Activated CD8-positive, alpha-beta T cell treated with anti-CD3 and anti-CD28 coated beads for 36 hours (primary cell): ENCODE measurements around the gene NPC2. TPM values are rescaled to one million over a fixed set of nuclear protein-coding genes. Genes with fewer than 3 reads are reported as not detected.

ENCODE experiments used
- ATAC-seq: fragments of 200-7000 bp; cut with Tn5 transposase; one replicate; pipeline ENCODE4 v1.10.0; 2021; ENCODE audit warnings: mild to moderate bottlenecking, moderate library complexity
- CTCF ChIA-PET: fragments of 350-600 bp; sonication (Branson Sonifier 250); formaldehyde crosslinking; loops from one replicate; lab custom pipeline; 2021; ENCODE audit warnings: antibody characterized with exemption; lab: Charles Lee
- POLR2A ChIA-PET: fragments of 350-600 bp; sonication (Branson Sonifier 250); formaldehyde crosslinking; loops from one replicate; lab custom pipeline; 2021; ENCODE audit warnings: antibody characterized with exemption; lab: Charles Lee
- DNase-seq: peaks from one replicate; pipeline ENCODE4 v3.0.0-alpha.2; 2020
- H3K27ac Mint-ChIP-seq: one replicate; pipeline ENCODE4 v1.8.0; 2021; ENCODE audit warnings: mild to moderate bottlenecking, mixed read lengths
- H3K27me3 Mint-ChIP-seq: one replicate; pipeline ENCODE4 v1.8.0; 2021; ENCODE audit warnings: mixed read lengths
- H3K36me3 Mint-ChIP-seq: one replicate; pipeline ENCODE4 v1.8.0; 2021; ENCODE audit warnings: low read depth, mixed read lengths
- H3K4me1 Mint-ChIP-seq: one replicate; pipeline ENCODE4 v1.8.0; 2021; ENCODE audit warnings: low read depth, mixed read lengths
- H3K4me3 Mint-ChIP-seq: one replicate; pipeline ENCODE4 v1.8.0; 2021; ENCODE audit warnings: mild to moderate bottlenecking, moderate library complexity, mixed read lengths
- H3K9me3 Mint-ChIP-seq: one replicate; pipeline ENCODE4 v1.8.0; 2021; ENCODE audit warnings: mixed read lengths
- CTCF ChIP-seq: fragments of 200-600 bp; IDR thresholded peaks from one replicate; pipeline ENCODE4 v1.8.0; 2022; ENCODE audit warnings: antibody characterized with exemption, mild to moderate bottlenecking
- intact Hi-C: fragments of 100-400 bp; cut with micrococcal nuclease; formaldehyde crosslinking; loops from one replicate; pipeline ENCODE4 v1.10.0; 2022
- total RNA-seq, 2 experiments: library from RNA; stranded (reverse); gene quantifications; one replicate each; pipeline ENCODE4 v1.2.3, GENCODE V29; 2021

The NPC2 gene
- total RNA-seq, 2 experiments from 2014 or later = 19.1 to 21.0 TPM

- no peaks in the 10 kb centered on the region for H3K9me3 Mint-ChIP-seq
- H3K27me3 Mint-ChIP-seq = no peaks in the 10 kb centered on the region
- ATAC-seq = no peak
- H3K4me3 Mint-ChIP-seq = no peak overlapping the region
- CTCF ChIA-PET = no interaction called here
- H3K36me3 Mint-ChIP-seq = peaks cover 4% of the 10 kb centered on the region
- H3K4me1 Mint-ChIP-seq = peaks cover 24% of the 10 kb centered on the region
- H3K27ac Mint-ChIP-seq = no peak overlapping the region
- intact Hi-C loops = loop anchor here (2.0 kb wide), 1 partner anchor 129 kb away; no protein-coding TSS in a partner anchor
- peak; percentile 31 for TF ChIP-seq CTCF
- POLR2A ChIA-PET = interaction anchor here (0.7 kb wide), 1 partner anchor 194 kb away, joined by 3 read pairs; no protein-coding TSS in a partner anchor
- DNase-seq = peak; percentile 25
These were observed 939 bp downstream of the NPC2 start for GRCh38 chr14:74491956-74492775.

DNA sequence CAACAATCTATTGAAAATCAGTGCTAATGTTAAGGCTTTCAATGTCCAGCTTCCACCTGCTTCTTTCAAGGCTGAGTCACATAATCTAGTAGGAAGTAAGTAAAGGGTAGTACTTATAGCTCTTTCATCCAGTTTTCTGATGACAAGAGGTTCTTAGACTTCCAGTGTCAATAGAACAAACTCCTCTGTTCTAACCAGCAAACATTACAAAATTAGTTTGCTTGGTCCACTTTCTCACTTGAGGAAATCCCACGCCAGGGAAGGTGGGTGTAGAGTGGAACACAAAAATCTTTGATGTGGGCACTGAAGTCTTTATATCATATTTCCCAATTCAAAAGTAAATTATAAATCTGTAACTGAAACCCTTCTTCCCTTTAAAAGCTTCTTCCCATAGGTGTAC is 2.6 kb downstream of the NPC2 start:
- ChIA-PET POLR2A (no interaction called here), CTCF (interaction anchor here (0.7 to 1.5 kb wide), 5 partner anchors 11 to 314 kb away, joined by 3 to 4 read pairs (median 3); no protein-coding TSS in a partner anchor)
- DNase-seq (no peak), ATAC-seq (no peak)
- intact Hi-C loops = no loop called here
- TF ChIP-seq CTCF = no peak
- peaks cover 22% of the 10 kb centered on the region for H3K4me1 Mint-ChIP-seq
- no peaks in the 10 kb centered on the region for H3K27me3 Mint-ChIP-seq
- no peak overlapping the region for H3K27ac Mint-ChIP-seq
- peaks cover 2% of the 10 kb centered on the region for H3K36me3 Mint-ChIP-seq
- no peaks in the 10 kb centered on the region for H3K9me3 Mint-ChIP-seq
- no peak overlapping the region for H3K4me3 Mint-ChIP-seq

GRCh38 chr14:74488786-74489397 is 4.2 kb downstream of the NPC2 start:
- DNase-seq (no peak), ATAC-seq (no peak)
- no peak overlapping the region for H3K4me3 Mint-ChIP-seq
- intact Hi-C loops = no loop called here
- H3K27me3 Mint-ChIP-seq = no peaks in the 10 kb centered on the region
- no peaks in the 10 kb centered on the region for H3K36me3 Mint-ChIP-seq
- no peak overlapping the region for H3K27ac Mint-ChIP-seq
- ChIA-PET CTCF (no interaction called here), POLR2A (no interaction called here)
- no peak for TF ChIP-seq CTCF
- no peaks in the 10 kb centered on the region for H3K9me3 Mint-ChIP-seq
- H3K4me1 Mint-ChIP-seq = peaks cover 8% of the 10 kb centered on the region

DNA sequence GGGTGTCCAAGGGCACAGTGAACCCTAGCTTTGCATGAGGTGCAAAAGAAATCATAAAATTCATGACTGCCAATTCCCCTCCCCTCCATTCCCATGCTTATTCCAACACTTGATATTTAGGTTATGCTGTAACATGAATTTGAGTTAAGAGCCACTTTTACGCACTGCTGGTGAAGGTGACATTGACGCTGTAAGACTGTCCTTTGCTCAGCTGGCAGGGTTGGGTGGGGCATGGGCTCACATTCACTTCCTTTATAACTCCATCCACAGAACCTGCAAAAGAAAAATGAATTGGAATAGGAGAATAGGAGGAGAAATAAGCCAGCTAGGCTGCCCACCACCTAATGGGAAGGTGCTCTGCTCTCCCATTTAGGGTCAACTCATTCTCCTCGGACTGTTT is 6.9 kb downstream of the NPC2 start:
- CTCF ChIA-PET = interaction anchor here (1.1 kb wide), 2 partner anchors 9 to 12 kb away, joined by 3 read pairs; no protein-coding TSS in a partner anchor
- POLR2A ChIA-PET = interaction anchor here (0.6 to 0.8 kb wide), 2 partner anchors 156 to 687 kb away, joined by 3 to 4 read pairs; no protein-coding TSS in a partner anchor

More for the DNA sequence above, 6.9 kb downstream of the NPC2 start:
- H3K4me3 Mint-ChIP-seq = no peak overlapping the region
- H3K27ac Mint-ChIP-seq = no peak overlapping the region
- ATAC-seq (no peak), DNase-seq (no peak)
- intact Hi-C loops = no loop called here
- H3K4me1 Mint-ChIP-seq = peaks cover 8% of the 10 kb centered on the region
- no peaks in the 10 kb centered on the region for H3K36me3 Mint-ChIP-seq
- no peaks in the 10 kb centered on the region for H3K27me3 Mint-ChIP-seq
- no peak for TF ChIP-seq CTCF
- H3K9me3 Mint-ChIP-seq = no peaks in the 10 kb centered on the region
